HepG2 (cell line): ENCODE data around the gene PARM1. TPM values are rescaled to one million over a fixed set of nuclear protein-coding genes. Genes with fewer than 3 reads are reported as not detected.

Experiments used
- ATAC-seq: fragments of 200-7000 bp; cut with Tn5 transposase; 3 replicates; pipeline ENCODE4 v1.9.1; 2020; ENCODE audit warnings: mild to moderate bottlenecking, moderate library complexity
- BruUV-seq: library from RNA; stranded (reverse); fragments of 400-500 nt; replicated peaks from 2 replicates; lab custom pipeline; 2021; lab: Mats Ljungman, UMichigan
- CTCF ChIA-PET: fragments of 300-600 bp; formaldehyde crosslinking; extraction: SDS; loops from one replicate; lab custom pipeline; 2021; ENCODE audit warnings: low total read pairs, inconsistent platforms, low intra/inter-chr PET ratio; lab: Yijun Ruan, JAX
- POLR2A ChIA-PET: fragments of 350-600 bp; sonication (Branson Sonifier 250); formaldehyde crosslinking; loops from one replicate; lab custom pipeline; 2020; ENCODE audit warnings: antibody characterized with exemption, inconsistent platforms; lab: Yijun Ruan, JAX
- DNase-seq: peaks from one replicate; pipeline ENCODE4 v3.0.0-alpha.2; 2015; ENCODE audit warnings: low spot score
- FAIRE-seq: peaks from 3 replicates; lab custom pipeline; 2011; peaks lifted over from hg19 to GRCh38; lab: Jason Lieb, UNC
- H2AFZ ChIP-seq: one replicate; pipeline ENCODE4 v1.6.1; 2011; ENCODE audit warnings: low read length, inconsistent platforms
- H3K27ac ChIP-seq: fragments of 300-600 bp; 3 replicates; pipeline ENCODE4 v1.8.0; 2011; ENCODE audit warnings: mixed run types, mild to moderate bottlenecking, mixed read lengths, low read length, inconsistent platforms; ENCODE audit not compliant: insufficient read depth; ENCODE audit errors: extremely low read length
- H3K27me3 ChIP-seq, 2 experiments: fragments of 200-600 bp in 1 of 2; 2 replicates in 1 of 2; 3 replicates in 1 of 2; pipeline versions ENCODE4 v1.6.0 to v1.8.0; 2011; ENCODE audit warnings: low read length in 2 of 2, mild to moderate bottlenecking in 2 of 2, moderate library complexity in 2 of 2, inconsistent platforms in 1 of 2; ENCODE audit not compliant: insufficient read depth in 2 of 2, control insufficient read depth in 1 of 2
- H3K36me3 ChIP-seq, 2 experiments: fragments of 200-600 bp in 1 of 2; replicated peaks in 1 of 2; 2 replicates in 1 of 2; 3 replicates in 1 of 2; pipeline versions ENCODE4 v1.5.1 to v1.8.0; 2011; ENCODE audit warnings: low read length in 2 of 2, inconsistent platforms in 1 of 2; ENCODE audit not compliant: insufficient read depth in 2 of 2, control insufficient read depth in 1 of 2
- H3K4me1 ChIP-seq: 2 replicates; pipeline ENCODE4 v1.5.1; 2012; ENCODE audit warnings: low read length, inconsistent platforms; ENCODE audit not compliant: insufficient read depth
- H3K4me2 ChIP-seq: 2 replicates; pipeline ENCODE4 v1.6.0; 2011; ENCODE audit warnings: low read depth, low read length, inconsistent platforms
- H3K4me3 ChIP-seq, 3 experiments: fragments of 200-600 bp in 1 of 3; sonication (generic), shearing (Covaris generic) in 1 of 3; replicated peaks in 1 of 3; 2 replicates each; pipeline ENCODE4 v1.5.1; 2011 to 2016; ENCODE audit warnings: low read length in 3 of 3, inconsistent platforms in 2 of 3, low read depth in 2 of 3, mild to moderate bottlenecking in 2 of 3, control low read depth in 1 of 3, mixed read lengths in 1 of 3; ENCODE audit not compliant: insufficient read depth in 1 of 3
- H3K79me2 ChIP-seq: one replicate; pipeline ENCODE4 v1.6.1; 2011; ENCODE audit warnings: low read length, inconsistent platforms; ENCODE audit not compliant: insufficient read depth
- H3K9ac ChIP-seq: 2 replicates; pipeline ENCODE4 v1.6.0; 2011; ENCODE audit warnings: mild to moderate bottlenecking, low read depth, low read length, inconsistent platforms; ENCODE audit not compliant: insufficient read depth
- H3K9me3 ChIP-seq: 2 replicates; pipeline ENCODE4 v1.5.1; 2012; ENCODE audit warnings: mild to moderate bottlenecking, low read length
- H4K20me1 ChIP-seq: 2 replicates; pipeline ENCODE4 v1.6.0; 2011; ENCODE audit warnings: inconsistent platforms, mild to moderate bottlenecking, low read length, moderate library complexity; ENCODE audit not compliant: insufficient read depth
- CEBPB ChIP-seq: IDR thresholded peaks from 2 replicates; pipeline ENCODE4 v1.6.1; 2011; ENCODE audit warnings: low read depth, low read length, improper control_type of control experiment, borderline replicate concordance
- NR1H2 ChIP-seq: sonication (generic); formaldehyde crosslinking; IDR thresholded peaks from 2 replicates; pipeline ENCODE4 v1.8.1; 2022; ENCODE audit warnings: low read depth, missing genetic modification reagents, borderline replicate concordance
- PCBP1 ChIP-seq: fragments of 200-400 bp; formaldehyde crosslinking; IDR thresholded peaks from 2 replicates; pipeline ENCODE4 v1.6.1; 2017; ENCODE audit warnings: mild to moderate bottlenecking, low read depth, low read length, borderline replicate concordance
- SOX6 ChIP-seq, 2 experiments: fragments of 450-650 bp in 1 of 2; sonication (generic) in 1 of 2; formaldehyde crosslinking in 1 of 2; IDR thresholded peaks; 2 replicates each; pipeline versions ENCODE4 v1.4.0 to v1.6.1; 2017 to 2020; ENCODE audit warnings: antibody characterized with exemption in 1 of 2, mild to moderate bottlenecking in 1 of 2, missing genetic modification reagents in 1 of 2
- STAG1 ChIP-seq: sonication (generic); formaldehyde crosslinking; IDR thresholded peaks from 2 replicates; pipeline ENCODE4 v1.4.0; 2020; ENCODE audit warnings: missing genetic modification reagents
- ZMYM4 ChIP-seq: sonication (generic); formaldehyde crosslinking; IDR thresholded peaks from 2 replicates; pipeline ENCODE4 v1.8.1; 2023; ENCODE audit warnings: mild to moderate bottlenecking, missing genetic modification reagents
- ZNF136 ChIP-seq: sonication (generic); formaldehyde crosslinking; IDR thresholded peaks from 2 replicates; pipeline ENCODE4 v1.8.1; 2022; ENCODE audit warnings: low read depth, mild to moderate bottlenecking, moderate library complexity, missing genetic modification reagents
- ZNF773 ChIP-seq: sonication (generic); formaldehyde crosslinking; IDR thresholded peaks from 2 replicates; pipeline ENCODE4 v1.4.0; 2020; ENCODE audit warnings: missing genetic modification reagents, borderline replicate concordance
- WGBS: methylation state at CpG from one replicate; pipeline ENCODE4 v1.1.6; 2017; ENCODE audit warnings: low lambda C conversion rate; 5-methylcytosine and 5-hydroxymethylcytosine counted together
- in situ Hi-C: cut with HindIII; loops from 2 replicates; pipeline ENCODE4 v1.10.0; 2017; ENCODE audit warnings: low pct_unique_long_range_greater_than_20kb; ENCODE audit not compliant: extremely low pct_ligation_motif_present
- intact Hi-C: fragments of 100-400 bp; cut with micrococcal nuclease; formaldehyde crosslinking; loops from one replicate; pipeline ENCODE4 v1.10.0; 2022; ENCODE audit not compliant: unreplicated experiment
- polyA plus RNA-seq, 8 experiments: library from polyadenylated mRNA; depleted of rRNA in 3 of 8; stranded (reverse) in 7 of 8; unstranded in 1 of 8; fragments of >200 nt; fragmentation: Illumina TruSeq in 4 of 8; extraction: Trizol in 4 of 8; gene quantifications; 2 replicates each; pipeline versions ENCODE4 v1.2.1 to v1.2.3, GENCODE V29; 2011 to 2016; ENCODE audit warnings: low read depth in 4 of 8, missing spikeins in 1 of 8, mixed read lengths in 1 of 8; ENCODE audit not compliant: insufficient read depth in 1 of 8
- total RNA-seq, 5 experiments: library from RNA; depleted of rRNA; stranded (reverse); fragments of >200 nt; fragmentation: Illumina TruSeq; extraction: Trizol; gene quantifications; 2 replicates each; pipeline ENCODE4 v1.2.3, GENCODE V29; 2016; ENCODE audit warnings: low read depth in 1 of 5
- TF ChIP-seq, protein P1 (sequence below): sonication (generic); formaldehyde crosslinking; IDR thresholded peaks from 2 replicates; pipeline ENCODE4 v1.5.0; 2020; ENCODE audit warnings: mild to moderate bottlenecking, missing genetic modification reagents, borderline replicate concordance

PARM1 gene
- total and polyA plus RNA-seq, 2 of the 13 experiments (the other 11 are each of a cell fraction or from before 2014, with no cell fraction given): not detected

- no peaks in the 10 kb centered on the region for H3K36me3 ChIP-seq
- no peaks in the 10 kb centered on the region for H3K9me3 ChIP-seq
- H3K9ac ChIP-seq: no peak overlapping the region
- TF ChIP-seq CEBPB: peak; percentile 47; the same call in 1 of the 2 replicates
- TF ChIP-seq ZNF773 (CRISPR knock-in tag): no peak
- no peak for TF ChIP-seq STAG1 (CRISPR knock-in tag)
- H3K4me2 ChIP-seq: no peak overlapping the region
- no peaks in the 10 kb centered on the region for H4K20me1 ChIP-seq
- in situ Hi-C loops: no loop called here
- intact Hi-C loops: no loop called here
- no peaks in the 10 kb centered on the region for H3K4me1 ChIP-seq
- 55% methylated on average over 6 of the region's 6 CpGs for WGBS
- FAIRE-seq (no peak), DNase-seq (no peak), ATAC-seq (no peak)
- ChIA-PET CTCF (no interaction called here), POLR2A (no interaction called here)
- no TSS peak for BruUV-seq
- no peak overlapping the region for H3K4me3 ChIP-seq
- H3K79me2 ChIP-seq: no peaks in the 10 kb centered on the region
- H3K27ac ChIP-seq: no peak overlapping the region
- H2AFZ ChIP-seq: no peak overlapping the region
- 0 out of 5 replicates have a peak, but pooled peaks cover 0 to 3% of the 10 kb centered on the region in 2 experiments for H3K27me3 ChIP-seq
Observed at GRCh38 chr4:74919783-74920182, 13.1 kb upstream of the PARM1 start.

GRCh38 chr4:74920704-74921103 lies 12.2 kb upstream of the PARM1 start:
- ChIA-PET POLR2A (no interaction called here), CTCF (no interaction called here)
- H3K4me3 ChIP-seq: no peak overlapping the region
- H3K4me1 ChIP-seq: no peaks in the 10 kb centered on the region
- no peaks in the 10 kb centered on the region for H3K9me3 ChIP-seq
- H3K27me3 ChIP-seq: 0 out of 5 replicates have a peak, but pooled peaks cover 0 to 3% of the 10 kb centered on the region in 2 experiments
- no peaks in the 10 kb centered on the region for H3K36me3 ChIP-seq
- no TSS peak for BruUV-seq
- in situ Hi-C loops: no loop called here
- H3K27ac ChIP-seq: no peak overlapping the region
- DNase-seq (no peak), ATAC-seq (no peak), FAIRE-seq (no peak)
- TF ChIP-seq ZMYM4: no peak
- no peak for TF ChIP-seq NR1H2 (CRISPR knock-in tag)
- TF ChIP-seq, protein P1, sequence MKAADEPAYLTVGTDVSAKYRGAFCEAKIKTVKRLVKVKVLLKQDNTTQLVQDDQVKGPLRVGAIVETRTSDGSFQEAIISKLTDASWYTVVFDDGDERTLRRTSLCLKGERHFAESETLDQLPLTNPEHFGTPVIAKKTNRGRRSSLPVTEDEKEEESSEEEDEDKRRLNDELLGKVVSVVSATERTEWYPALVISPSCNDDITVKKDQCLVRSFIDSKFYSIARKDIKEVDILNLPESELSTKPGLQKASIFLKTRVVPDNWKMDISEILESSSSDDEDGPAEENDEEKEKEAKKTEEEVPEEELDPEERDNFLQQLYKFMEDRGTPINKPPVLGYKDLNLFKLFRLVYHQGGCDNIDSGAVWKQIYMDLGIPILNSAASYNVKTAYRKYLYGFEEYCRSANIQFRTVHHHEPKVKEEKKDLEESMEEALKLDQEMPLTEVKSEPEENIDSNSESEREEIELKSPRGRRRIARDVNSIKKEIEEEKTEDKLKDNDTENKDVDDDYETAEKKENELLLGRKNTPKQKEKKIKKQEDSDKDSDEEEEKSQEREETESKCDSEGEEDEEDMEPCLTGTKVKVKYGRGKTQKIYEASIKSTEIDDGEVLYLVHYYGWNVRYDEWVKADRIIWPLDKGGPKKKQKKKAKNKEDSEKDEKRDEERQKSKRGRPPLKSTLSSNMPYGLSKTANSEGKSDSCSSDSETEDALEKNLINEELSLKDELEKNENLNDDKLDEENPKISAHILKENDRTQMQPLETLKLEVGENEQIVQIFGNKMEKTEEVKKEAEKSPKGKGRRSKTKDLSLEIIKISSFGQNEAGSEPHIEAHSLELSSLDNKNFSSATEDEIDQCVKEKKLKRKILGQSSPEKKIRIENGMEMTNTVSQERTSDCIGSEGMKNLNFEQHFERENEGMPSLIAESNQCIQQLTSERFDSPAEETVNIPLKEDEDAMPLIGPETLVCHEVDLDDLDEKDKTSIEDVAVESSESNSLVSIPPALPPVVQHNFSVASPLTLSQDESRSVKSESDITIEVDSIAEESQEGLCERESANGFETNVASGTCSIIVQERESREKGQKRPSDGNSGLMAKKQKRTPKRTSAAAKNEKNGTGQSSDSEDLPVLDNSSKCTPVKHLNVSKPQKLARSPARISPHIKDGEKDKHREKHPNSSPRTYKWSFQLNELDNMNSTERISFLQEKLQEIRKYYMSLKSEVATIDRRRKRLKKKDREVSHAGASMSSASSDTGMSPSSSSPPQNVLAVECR (CRISPR knock-in tag): no peak
- no peak for TF ChIP-seq PCBP1
- no peak for TF ChIP-seq SOX6 (IDR thresholded peaks at IDR 0.05)
- TF ChIP-seq SOX6 (CRISPR knock-in tag; IDR thresholded peaks at IDR 0.05): no peak
- TF ChIP-seq ZNF136: no peak
- intact Hi-C loops: no loop called here
- no peaks in the 10 kb centered on the region for H3K79me2 ChIP-seq
- no peak overlapping the region for H3K9ac ChIP-seq
- H2AFZ ChIP-seq: no peak overlapping the region
- 31% methylated on average over 3 of the region's 3 CpGs for WGBS
- no peaks in the 10 kb centered on the region for H4K20me1 ChIP-seq
- H3K4me2 ChIP-seq: no peak overlapping the region
